Hair follicle dermal papilla cell (primary cell): ENCODE data around the gene REXO5. TPM values are rescaled to one million over a fixed set of nuclear protein-coding genes. Genes with fewer than 3 reads are reported as not detected.

Experiments used
- small RNA-seq: library from RNA; depleted of rRNA; stranded (forward); fragments of <200 nt; gene quantifications from one replicate; pipeline ENCODE3, GENCODE V24; 2012
- total RNA-seq: library from RNA; depleted of rRNA; stranded (reverse); fragments of >200 nt; gene quantifications from 2 replicates; pipeline ENCODE4 v1.2.3, GENCODE V29; 2012

Gene REXO5, protein sequence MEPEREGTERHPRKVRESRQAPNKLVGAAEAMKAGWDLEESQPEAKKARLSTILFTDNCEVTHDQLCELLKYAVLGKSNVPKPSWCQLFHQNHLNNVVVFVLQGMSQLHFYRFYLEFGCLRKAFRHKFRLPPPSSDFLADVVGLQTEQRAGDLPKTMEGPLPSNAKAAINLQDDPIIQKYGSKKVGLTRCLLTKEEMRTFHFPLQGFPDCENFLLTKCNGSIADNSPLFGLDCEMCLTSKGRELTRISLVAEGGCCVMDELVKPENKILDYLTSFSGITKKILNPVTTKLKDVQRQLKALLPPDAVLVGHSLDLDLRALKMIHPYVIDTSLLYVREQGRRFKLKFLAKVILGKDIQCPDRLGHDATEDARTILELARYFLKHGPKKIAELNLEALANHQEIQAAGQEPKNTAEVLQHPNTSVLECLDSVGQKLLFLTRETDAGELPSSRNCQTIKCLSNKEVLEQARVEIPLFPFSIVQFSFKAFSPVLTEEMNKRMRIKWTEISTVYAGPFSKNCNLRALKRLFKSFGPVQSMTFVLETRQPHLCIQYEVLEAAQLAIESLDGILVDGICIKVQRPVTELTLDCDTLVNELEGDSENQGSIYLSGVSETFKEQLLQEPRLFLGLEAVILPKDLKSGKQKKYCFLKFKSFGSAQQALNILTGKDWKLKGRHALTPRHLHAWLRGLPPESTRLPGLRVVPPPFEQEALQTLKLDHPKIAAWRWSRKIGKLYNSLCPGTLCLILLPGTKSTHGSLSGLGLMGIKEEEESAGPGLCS
- total RNA-seq, result 7.0 and 11.1 TPM in 2 replicates

DNA sequence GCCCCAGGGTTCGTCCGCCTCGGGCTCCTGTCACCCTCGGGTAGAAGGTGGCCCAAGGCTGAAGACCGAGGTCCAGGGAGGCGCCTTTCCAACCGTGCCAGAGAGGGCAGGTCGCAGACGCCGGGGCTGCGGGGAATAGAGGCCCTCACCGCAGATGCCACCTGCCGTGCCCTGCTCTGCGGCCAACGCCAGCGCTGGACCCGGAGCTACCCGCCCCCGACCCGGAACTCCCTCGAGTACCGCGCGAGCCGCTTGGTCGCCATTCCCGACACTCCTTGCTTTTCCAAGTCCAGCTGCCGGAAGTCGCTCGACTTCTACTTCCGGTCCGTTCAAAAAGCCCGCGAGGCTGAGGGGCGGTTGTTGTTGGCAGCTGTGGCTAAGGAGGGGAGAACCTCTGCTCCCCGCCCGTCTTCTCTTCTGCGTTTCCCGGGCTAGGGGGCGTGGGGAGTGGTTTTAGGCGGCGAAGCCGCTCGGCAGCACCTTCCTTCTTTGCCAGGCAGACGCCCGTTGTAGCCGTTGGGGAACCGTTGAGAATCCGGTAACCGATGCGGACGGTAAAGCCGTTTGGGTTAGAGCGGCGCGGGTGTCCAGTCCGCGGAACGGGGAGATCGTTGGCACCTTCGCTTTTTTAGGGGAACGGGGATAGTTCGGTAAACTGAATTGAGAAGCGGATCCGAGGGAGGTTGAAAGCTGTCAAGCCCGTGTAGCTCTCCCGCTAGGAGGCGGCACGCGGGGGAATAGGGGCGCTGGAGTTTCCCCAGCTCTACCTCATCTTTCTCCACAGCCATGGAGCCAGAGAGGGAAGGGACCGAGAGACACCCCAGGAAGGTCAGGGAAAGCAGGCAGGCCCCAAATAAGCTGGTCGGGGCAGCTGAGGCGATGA lies at the start of gene REXO5, which contains the start of gene ERI2:
REXO5 (plus strand) TSS at position 360 of the 883 bp plus-strand sequence; CDS start at position 787, 427 bp downstream.
ERI2 (minus strand) TSS at position 305 of the 883 bp plus-strand sequence; CDS start at position 263, 42 bp downstream.

GRCh38 chr16:20763461-20764232 lies 42.7 kb upstream of the REXO5 start, which contains the start of gene ACSM3:
TSS of gene ACSM3 (plus strand) at chr16:20764014. CDS start at chr16:20770035, 6,021 bp downstream.

Small RNAs within 50 kb of the gene (small RNA-seq; reads per million reads assigned to genes)
- gene RF00618, result not detected
- gene RNU6-944P, result not detected

Other genes with a start within 250 kb of the REXO5 start
- not detected in 2 replicates for gene ACSM2B, start 230.2 kb upstream of the REXO5 start, total RNA-seq
- gene ACSM1, start 108.8 kb upstream of the REXO5 start, total RNA-seq, result not detected in 2 replicates
- gene THUMPD1, start 64.7 kb upstream of the REXO5 start, total RNA-seq, result 61.5 and 68.1 TPM in 2 replicates
- 0.49 and 0.73 TPM in 2 replicates for gene ACSM3, start 42.5 kb upstream of the REXO5 start, total RNA-seq
- 21.3 and 24.7 TPM in 2 replicates for gene ERI2, start 55 bp upstream of the REXO5 start, total RNA-seq
- gene DCUN1D3, start 93.8 kb downstream of the REXO5 start, total RNA-seq, result 40.6 and 41.7 TPM in 2 replicates
- gene LYRM1, start 94.2 kb downstream of the REXO5 start, total RNA-seq, result 23.5 and 36.8 TPM in 2 replicates